K562 (cell line): ENCODE measurements around the gene C3. TPM values are rescaled to one million over a fixed set of nuclear protein-coding genes. Genes with fewer than 3 reads are reported as not detected.

Experiments
- CREB1 ChIP-seq, 2 experiments: sonication (generic) in 1 of 2; formaldehyde crosslinking in 1 of 2; IDR thresholded peaks; 2 replicates each; pipeline versions ENCODE4 v1.6.1 to v1.8.0; 2012 to 2022; ENCODE audit warnings: inconsistent platforms in 1 of 2, mild to moderate bottlenecking in 1 of 2, missing genetic modification reagents in 1 of 2, moderate library complexity in 1 of 2
- DACH1 ChIP-seq: fragments of 450-650 bp; IDR thresholded peaks from 2 replicates; pipeline ENCODE4 v1.6.1; 2018; ENCODE audit not compliant: partially characterized antibody
- E2F1 ChIP-seq: sonication (generic); formaldehyde crosslinking; IDR thresholded peaks from 2 replicates; pipeline ENCODE4 v1.8.1; 2023; ENCODE audit warnings: mild to moderate bottlenecking, missing genetic modification reagents, moderate library complexity
- FIP1L1 ChIP-seq: fragments of 200-400 bp; formaldehyde crosslinking; IDR thresholded peaks from 2 replicates; pipeline ENCODE4 v1.6.1; 2018; ENCODE audit warnings: mild to moderate bottlenecking, low read depth, low read length; ENCODE audit not compliant: poor library complexity, severe bottlenecking
- FOXA1 ChIP-seq: fragments of 450-650 bp; IDR thresholded peaks from 2 replicates; pipeline ENCODE4 v1.6.1; 2016; ENCODE audit warnings: mild to moderate bottlenecking, borderline replicate concordance
- HMG20B ChIP-seq: fragments of 250-450 bp; sonication (Bioruptor Pico); IDR thresholded peaks from 2 replicates; pipeline ENCODE4 v1.5.0; 2021; ENCODE audit warnings: mild to moderate bottlenecking
- HOXB6 ChIP-seq: fragments of 250-450 bp; sonication (Bioruptor Pico); IDR thresholded peaks from 2 replicates; pipeline ENCODE4 v1.5.1; 2022; ENCODE audit warnings: mild to moderate bottlenecking, borderline replicate concordance
- ILK ChIP-seq: fragments of 450-650 bp; IDR thresholded peaks from 2 replicates; pipeline ENCODE4 v1.6.1; 2016; ENCODE audit warnings: missing genetic modification characterization, low read depth, mild to moderate bottlenecking, missing compliant biosample characterization, moderate library complexity, borderline replicate concordance
- MAFK ChIP-seq: IDR thresholded peaks from 2 replicates; pipeline ENCODE4 v1.6.1; 2011; ENCODE audit warnings: low read length, improper control_type of control experiment
- NCOA1 ChIP-seq: fragments of 450-650 bp; IDR thresholded peaks from 2 replicates; pipeline ENCODE4 v1.6.1; 2016; ENCODE audit warnings: low read depth
- NEUROD1 ChIP-seq: fragments of 150-350 bp; IDR thresholded peaks from 2 replicates; pipeline ENCODE4 v1.6.1; 2014; ENCODE audit warnings: borderline replicate concordance, low read length, low read depth; ENCODE audit not compliant: partially characterized antibody
- PML ChIP-seq: IDR thresholded peaks from 2 replicates; pipeline ENCODE4 v1.6.1; 2012; ENCODE audit warnings: low read length, inconsistent platforms
- SMARCE1 ChIP-seq: fragments of 450-650 bp; IDR thresholded peaks from 2 replicates; pipeline ENCODE4 v1.7.1; 2016; ENCODE audit warnings: mild to moderate bottlenecking
- TAF9B ChIP-seq: fragments of 450-650 bp; IDR thresholded peaks from 2 replicates; pipeline ENCODE4 v1.6.1; 2018; ENCODE audit warnings: mild to moderate bottlenecking; ENCODE audit not compliant: partially characterized antibody
- ZFPM2 ChIP-seq: fragments of 250-450 bp; sonication (Bioruptor Pico); IDR thresholded peaks from 2 replicates; pipeline ENCODE4 v1.5.1; 2022; ENCODE audit warnings: mild to moderate bottlenecking
- ZKSCAN8 ChIP-seq: fragments of 200-800 bp; sonication (Bioruptor generic); IDR thresholded peaks from 2 replicates; pipeline ENCODE4 v1.6.1; 2016; ENCODE audit warnings: missing genetic modification characterization, missing compliant biosample characterization
- ZNF175 ChIP-seq: fragments of 200-800 bp; sonication (Bioruptor generic); IDR thresholded peaks from 2 replicates; pipeline ENCODE4 v1.6.1; 2016; ENCODE audit warnings: low read depth, mild to moderate bottlenecking, missing genetic modification characterization, missing compliant biosample characterization
- ZNF224 ChIP-seq: sonication (generic); formaldehyde crosslinking; IDR thresholded peaks from 2 replicates; pipeline ENCODE4 v1.8.0; 2022; ENCODE audit warnings: mild to moderate bottlenecking, missing genetic modification reagents
- polyA plus RNA-seq, 8 experiments: library from polyadenylated mRNA; depleted of rRNA in 4 of 8; stranded (reverse) in 5 of 8; unstranded in 3 of 8; fragments of >200 nt; fragmentation: Nextera tagmentation in 2 of 8; fragmentation: Illumina TruSeq in 1 of 8; extraction: Ambion mirVana in 2 of 8; extraction: Trizol in 1 of 8; gene quantifications; 2 replicates each; pipeline versions ENCODE4 v1.2.1 to v1.2.3, GENCODE V29; 2011 to 2014; ENCODE audit warnings: inconsistent platforms in 1 of 8, missing spikeins in 1 of 8
- total RNA-seq, 7 experiments: library from RNA; depleted of rRNA in 6 of 7; stranded (reverse); fragments of >200 nt in 6 of 7; fragmentation: Illumina TruSeq in 2 of 7; extraction: Trizol in 2 of 7; gene quantifications; 2 replicates each; pipeline versions ENCODE4 v1.2.1 to v1.2.3, GENCODE V29; 2011 to 2021; ENCODE audit warnings: low replicate concordance in 1 of 7
- TF ChIP-seq, protein P1 (sequence below), 2 experiments: IDR thresholded peaks; 2 replicates each; pipeline ENCODE4 v1.6.1; 2011; ENCODE audit warnings: borderline replicate concordance in 1 of 2, control low read depth in 1 of 2, low read depth in 1 of 2, low read length in 1 of 2, mild to moderate bottlenecking in 1 of 2, mixed read lengths in 1 of 2, moderate library complexity in 1 of 2; ENCODE audit not compliant: insufficient read depth in 1 of 2, insufficient read length in 1 of 2, poor library complexity in 1 of 2, severe bottlenecking in 1 of 2; ENCODE audit errors: extremely low read depth in 1 of 2
- TF ChIP-seq, protein P2 (sequence below): fragments of 250-450 bp; sonication (Bioruptor Pico); IDR thresholded peaks from 2 replicates; pipeline ENCODE4 v1.8.0; 2021; ENCODE audit warnings: borderline replicate concordance, mild to moderate bottlenecking, moderate library complexity; ENCODE audit not compliant: poor library complexity, severe bottlenecking
- TF ChIP-seq, protein P3 (sequence below): fragments of 200-800 bp; sonication (Bioruptor generic); IDR thresholded peaks from 2 replicates; pipeline ENCODE4 v1.6.1; 2017; ENCODE audit warnings: missing genetic modification characterization, missing compliant biosample characterization
- TF ChIP-seq, protein P4 (sequence below): IDR thresholded peaks from 2 replicates; pipeline ENCODE4 v1.6.1; 2016; ENCODE audit warnings: missing genetic modification characterization, missing compliant biosample characterization

The C3 gene
- total and polyA plus RNA-seq, 9 of the 15 experiments (the other 6 are each of a cell fraction or from before 2014, with no cell fraction given), result 0.59 to 10.6 (median 2.2) TPM

- TF ChIP-seq ILK (tag), result no peak
- no peak for TF ChIP-seq E2F1 (CRISPR knock-in tag)
- TF ChIP-seq ZNF224 (CRISPR knock-in tag), result no peak
- no peak for TF ChIP-seq FOXA1
- no peak for TF ChIP-seq PML
- TF ChIP-seq NCOA1, result 0 out of 2 replicates have a peak, but pooled peaks have one; percentile 50
- no peak for TF ChIP-seq ZKSCAN8
- TF ChIP-seq TAF9B, result no peak
- TF ChIP-seq HOXB6 (CRISPR knock-in tag), result no peak
- TF ChIP-seq, protein P1, sequence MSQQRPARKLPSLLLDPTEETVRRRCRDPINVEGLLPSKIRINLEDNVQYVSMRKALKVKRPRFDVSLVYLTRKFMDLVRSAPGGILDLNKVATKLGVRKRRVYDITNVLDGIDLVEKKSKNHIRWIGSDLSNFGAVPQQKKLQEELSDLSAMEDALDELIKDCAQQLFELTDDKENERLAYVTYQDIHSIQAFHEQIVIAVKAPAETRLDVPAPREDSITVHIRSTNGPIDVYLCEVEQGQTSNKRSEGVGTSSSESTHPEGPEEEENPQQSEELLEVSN (IDR thresholded peaks at IDR 0.05; ENCODE audit: borderline replicate concordance in 1 of 2, extremely low read depth in 1 of 2, insufficient read depth in 1 of 2, insufficient read length in 1 of 2, low read depth in 1 of 2, low read length in 1 of 2, poor library complexity in 1 of 2, severe bottlenecking in 1 of 2), result no peak
- TF ChIP-seq NEUROD1, result peak; percentile 99
- TF ChIP-seq SMARCE1, result no peak
- TF ChIP-seq CREB1 (IDR thresholded peaks at IDR 0.05), result peak; percentile 92
- TF ChIP-seq CREB1 (CRISPR knock-in tag; IDR thresholded peaks at IDR 0.05), result peak; percentile 93
- TF ChIP-seq HMG20B (CRISPR knock-in tag), result no peak
- TF ChIP-seq, protein P2, sequence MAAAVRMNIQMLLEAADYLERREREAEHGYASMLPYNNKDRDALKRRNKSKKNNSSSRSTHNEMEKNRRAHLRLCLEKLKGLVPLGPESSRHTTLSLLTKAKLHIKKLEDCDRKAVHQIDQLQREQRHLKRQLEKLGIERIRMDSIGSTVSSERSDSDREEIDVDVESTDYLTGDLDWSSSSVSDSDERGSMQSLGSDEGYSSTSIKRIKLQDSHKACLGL (CRISPR knock-in tag), result no peak
- TF ChIP-seq, protein P3, sequence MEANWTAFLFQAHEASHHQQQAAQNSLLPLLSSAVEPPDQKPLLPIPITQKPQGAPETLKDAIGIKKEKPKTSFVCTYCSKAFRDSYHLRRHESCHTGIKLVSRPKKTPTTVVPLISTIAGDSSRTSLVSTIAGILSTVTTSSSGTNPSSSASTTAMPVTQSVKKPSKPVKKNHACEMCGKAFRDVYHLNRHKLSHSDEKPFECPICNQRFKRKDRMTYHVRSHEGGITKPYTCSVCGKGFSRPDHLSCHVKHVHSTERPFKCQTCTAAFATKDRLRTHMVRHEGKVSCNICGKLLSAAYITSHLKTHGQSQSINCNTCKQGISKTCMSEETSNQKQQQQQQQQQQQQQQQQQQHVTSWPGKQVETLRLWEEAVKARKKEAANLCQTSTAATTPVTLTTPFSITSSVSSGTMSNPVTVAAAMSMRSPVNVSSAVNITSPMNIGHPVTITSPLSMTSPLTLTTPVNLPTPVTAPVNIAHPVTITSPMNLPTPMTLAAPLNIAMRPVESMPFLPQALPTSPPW (CRISPR knock-in tag), result peak; percentile 82
- TF ChIP-seq ZNF175, result no peak
- TF ChIP-seq MAFK, result 0 out of 2 replicates have a peak, but pooled peaks have one; percentile 5
- TF ChIP-seq, protein P4, sequence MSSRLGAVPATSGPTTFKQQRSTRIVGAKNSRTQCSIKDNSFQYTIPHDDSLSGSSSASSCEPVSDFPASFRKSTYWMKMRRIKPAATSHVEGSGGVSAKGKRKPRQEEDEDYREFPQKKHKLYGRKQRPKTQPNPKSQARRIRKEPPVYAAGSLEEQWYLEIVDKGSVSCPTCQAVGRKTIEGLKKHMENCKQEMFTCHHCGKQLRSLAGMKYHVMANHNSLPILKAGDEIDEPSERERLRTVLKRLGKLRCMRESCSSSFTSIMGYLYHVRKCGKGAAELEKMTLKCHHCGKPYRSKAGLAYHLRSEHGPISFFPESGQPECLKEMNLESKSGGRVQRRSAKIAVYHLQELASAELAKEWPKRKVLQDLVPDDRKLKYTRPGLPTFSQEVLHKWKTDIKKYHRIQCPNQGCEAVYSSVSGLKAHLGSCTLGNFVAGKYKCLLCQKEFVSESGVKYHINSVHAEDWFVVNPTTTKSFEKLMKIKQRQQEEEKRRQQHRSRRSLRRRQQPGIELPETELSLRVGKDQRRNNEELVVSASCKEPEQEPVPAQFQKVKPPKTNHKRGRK, result no peak
- peak; percentile 75 for TF ChIP-seq FIP1L1
- TF ChIP-seq ZFPM2 (CRISPR knock-in tag), result 0 out of 2 replicates have a peak, but pooled peaks have one; percentile 62
- no peak for TF ChIP-seq DACH1
These were observed 16.9 kb upstream of the C3 start, which contains the start of gene GPR108 (continued) for GRCh38 chr19:6737284-6737872.
